Gastroesophageal sphincter (tissue), 3 donors: ENCODE measurements around the gene ARHGEF11.

ENCODE experiments used
- EP300 ChIP-seq: sonication (generic); formaldehyde crosslinking; IDR thresholded peaks from one replicate; pipeline ENCODE4 v1.6.1; 2017; ENCODE audit warnings: antibody characterized with exemption, mild to moderate bottlenecking
- POLR2A ChIP-seq, 2 donors: fragments of 450-650 bp; IDR thresholded peaks; one replicate each; pipeline ENCODE4 v1.6.1; 2017; ENCODE audit warnings: antibody characterized with exemption in 2 of 2, mild to moderate bottlenecking in 2 of 2, moderate library complexity in 1 of 2
- POLR2AphosphoS5 ChIP-seq: sonication (generic); formaldehyde crosslinking; IDR thresholded peaks from one replicate; pipeline ENCODE4 v1.6.1; 2017; ENCODE audit warnings: antibody characterized with exemption
- TF ChIP-seq, protein P1 (sequence below), 4 experiments: fragments of 200-600 bp in 2 of 4; fragments of 450-650 bp in 2 of 4; sonication (generic) in 1 of 4; IDR thresholded peaks; one replicate each; pipeline ENCODE4 v1.5.1; 2017 to 2019; ENCODE audit warnings: antibody characterized with exemption in 4 of 4, mild to moderate bottlenecking in 2 of 4, moderate library complexity in 2 of 4

DNA sequence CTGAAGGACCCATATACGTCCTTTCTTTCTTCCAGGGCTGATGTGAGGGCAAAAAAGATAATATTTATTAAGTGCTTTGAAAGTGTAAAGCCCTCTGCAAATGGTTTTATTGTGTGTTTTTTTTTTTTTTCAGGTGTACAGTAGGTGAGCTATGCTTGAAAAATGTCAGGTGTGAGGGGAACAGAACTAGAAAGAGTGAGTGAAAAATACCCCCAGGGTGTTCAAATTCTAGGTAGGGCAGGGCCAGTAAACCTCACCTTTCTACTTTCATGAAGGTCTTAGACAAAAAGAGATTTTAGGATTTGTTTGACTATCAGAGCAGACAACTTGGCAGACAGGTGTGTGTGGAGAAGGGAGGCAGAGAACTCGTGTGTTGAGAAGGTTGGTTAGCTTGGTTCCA lies 51.3 kb downstream of the ARHGEF11 start:
- TF ChIP-seq POLR2A (IDR thresholded peaks at IDR 0.05), result no peak
- TF ChIP-seq POLR2AphosphoS5, result no peak
- TF ChIP-seq, protein P1, sequence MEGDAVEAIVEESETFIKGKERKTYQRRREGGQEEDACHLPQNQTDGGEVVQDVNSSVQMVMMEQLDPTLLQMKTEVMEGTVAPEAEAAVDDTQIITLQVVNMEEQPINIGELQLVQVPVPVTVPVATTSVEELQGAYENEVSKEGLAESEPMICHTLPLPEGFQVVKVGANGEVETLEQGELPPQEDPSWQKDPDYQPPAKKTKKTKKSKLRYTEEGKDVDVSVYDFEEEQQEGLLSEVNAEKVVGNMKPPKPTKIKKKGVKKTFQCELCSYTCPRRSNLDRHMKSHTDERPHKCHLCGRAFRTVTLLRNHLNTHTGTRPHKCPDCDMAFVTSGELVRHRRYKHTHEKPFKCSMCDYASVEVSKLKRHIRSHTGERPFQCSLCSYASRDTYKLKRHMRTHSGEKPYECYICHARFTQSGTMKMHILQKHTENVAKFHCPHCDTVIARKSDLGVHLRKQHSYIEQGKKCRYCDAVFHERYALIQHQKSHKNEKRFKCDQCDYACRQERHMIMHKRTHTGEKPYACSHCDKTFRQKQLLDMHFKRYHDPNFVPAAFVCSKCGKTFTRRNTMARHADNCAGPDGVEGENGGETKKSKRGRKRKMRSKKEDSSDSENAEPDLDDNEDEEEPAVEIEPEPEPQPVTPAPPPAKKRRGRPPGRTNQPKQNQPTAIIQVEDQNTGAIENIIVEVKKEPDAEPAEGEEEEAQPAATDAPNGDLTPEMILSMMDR (IDR thresholded peaks at IDR 0.05), result no peak
- no peak for TF ChIP-seq EP300
